Measurements from ENCODE around the gene NCR3LG1.
A peak's percentile ranks its signal among the peaks of the same experiment; 100 is the strongest.

The NCR3LG1 gene

GRCh38 chr11:17382046-17382728, 30.6 kb downstream of the NCR3LG1 start:
- H3K27ac Mint-ChIP-seq: no peak overlapping the region

DNA sequence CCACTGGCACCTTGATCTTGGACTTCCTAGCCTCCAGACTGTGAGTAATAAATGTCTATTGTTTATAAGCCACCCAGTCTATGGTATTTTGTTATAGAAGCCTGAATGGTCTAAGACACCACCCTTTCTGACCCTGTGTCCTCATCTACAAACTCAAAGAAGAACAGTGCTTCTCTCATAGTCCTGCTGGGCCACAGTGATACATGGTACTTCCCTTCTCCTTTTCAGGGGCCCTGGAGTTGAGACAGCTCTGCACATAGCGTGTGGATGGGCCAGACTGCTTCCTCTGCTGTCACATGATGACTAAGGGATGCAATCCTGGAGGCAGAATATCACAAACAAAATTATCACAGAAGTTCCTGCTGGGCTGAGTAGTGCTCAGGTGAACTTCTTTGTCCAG, 31.9 kb downstream of the NCR3LG1 start:
- H3K9me3 Mint-ChIP-seq: peaks cover 1% of the 10 kb centered on the region
- H3K27me3 Mint-ChIP-seq: peaks cover 5% of the 10 kb centered on the region
- no peak for ATAC-seq (ENCODE audit: low read depth)
- H3K4me3 Mint-ChIP-seq: no peak overlapping the region
- no peak overlapping the region for H3K27ac Mint-ChIP-seq
- H3K36me3 Mint-ChIP-seq: peaks cover under 1% of the 10 kb centered on the region
- DNase-seq (ENCODE audit: low spot score in 2 of 2): no peak
- H3K4me1 Mint-ChIP-seq: peaks cover 2% of the 10 kb centered on the region

More at GRCh38 chr11:17382046-17382728, 30.6 kb downstream of the NCR3LG1 start:
- ATAC-seq (ENCODE audit: low read depth) (no peak), DNase-seq (ENCODE audit: low spot score in 2 of 2) (no peak)
- Mint-ChIP-seq H3K4me3 (no peak overlapping the region), H3K9me3 (peaks cover 3% of the 10 kb centered on the region), H3K36me3 (peaks cover 2% of the 10 kb centered on the region), H3K27me3 (peaks cover under 1% of the 10 kb centered on the region), H3K4me1 (no peaks in the 10 kb centered on the region)

DNA sequence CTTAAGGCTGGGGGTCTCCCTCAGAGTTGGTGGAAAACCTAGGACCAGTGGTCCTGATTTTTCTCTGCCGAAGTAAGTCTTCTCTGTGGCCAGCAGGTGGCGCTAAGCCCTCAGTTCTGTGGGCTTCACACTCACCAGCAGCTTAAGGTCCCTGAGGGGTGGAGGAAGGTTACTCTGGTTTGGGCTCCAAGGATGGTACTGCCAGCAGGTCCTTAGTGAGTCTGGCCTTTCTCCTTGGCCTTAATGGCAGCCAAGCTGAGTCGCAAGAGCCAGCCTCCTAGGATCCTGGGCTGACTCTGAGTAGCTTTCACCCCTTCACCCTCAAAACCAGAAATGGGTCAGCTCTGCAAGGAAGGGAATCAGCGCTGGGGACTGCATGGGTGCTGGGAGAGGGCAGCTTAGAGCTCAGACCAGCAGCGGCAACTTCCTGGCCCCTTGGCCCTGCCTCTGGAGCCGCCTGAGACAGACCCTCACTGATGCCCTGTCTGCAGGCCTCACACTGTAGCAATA, 32.5 kb downstream of the NCR3LG1 start:
- H3K27ac Mint-ChIP-seq: no peak overlapping the region
- no peaks in the 10 kb centered on the region for H3K9me3 Mint-ChIP-seq
- DNase-seq (ENCODE audit: low spot score in 2 of 2): peak; percentile 72 to 76
- peaks cover 5% of the 10 kb centered on the region for H3K4me1 Mint-ChIP-seq
- H3K4me3 Mint-ChIP-seq: no peak overlapping the region
- H3K27me3 Mint-ChIP-seq: peaks cover 5% of the 10 kb centered on the region
- H3K36me3 Mint-ChIP-seq: no peaks in the 10 kb centered on the region
- ATAC-seq (ENCODE audit: low read depth): peak; percentile 68

GRCh38 chr11:17385492-17385891, 33.9 kb downstream of the NCR3LG1 start:
- H3K9me3 Mint-ChIP-seq: no peaks in the 10 kb centered on the region
- no peak for DNase-seq (ENCODE audit: low spot score in 2 of 2)
- H3K4me1 Mint-ChIP-seq: peaks cover 12% of the 10 kb centered on the region
- no peak for ATAC-seq (ENCODE audit: low read depth)
- H3K27me3 Mint-ChIP-seq: peaks cover 5% of the 10 kb centered on the region
- H3K36me3 Mint-ChIP-seq: no peaks in the 10 kb centered on the region
- no peak overlapping the region for H3K27ac Mint-ChIP-seq
- H3K4me3 Mint-ChIP-seq: no peak overlapping the region

- H3K27me3 Mint-ChIP-seq: peaks cover 5% of the 10 kb centered on the region
These were observed 34.3 kb downstream of the NCR3LG1 start for GRCh38 chr11:17385926-17386325.

DNA sequence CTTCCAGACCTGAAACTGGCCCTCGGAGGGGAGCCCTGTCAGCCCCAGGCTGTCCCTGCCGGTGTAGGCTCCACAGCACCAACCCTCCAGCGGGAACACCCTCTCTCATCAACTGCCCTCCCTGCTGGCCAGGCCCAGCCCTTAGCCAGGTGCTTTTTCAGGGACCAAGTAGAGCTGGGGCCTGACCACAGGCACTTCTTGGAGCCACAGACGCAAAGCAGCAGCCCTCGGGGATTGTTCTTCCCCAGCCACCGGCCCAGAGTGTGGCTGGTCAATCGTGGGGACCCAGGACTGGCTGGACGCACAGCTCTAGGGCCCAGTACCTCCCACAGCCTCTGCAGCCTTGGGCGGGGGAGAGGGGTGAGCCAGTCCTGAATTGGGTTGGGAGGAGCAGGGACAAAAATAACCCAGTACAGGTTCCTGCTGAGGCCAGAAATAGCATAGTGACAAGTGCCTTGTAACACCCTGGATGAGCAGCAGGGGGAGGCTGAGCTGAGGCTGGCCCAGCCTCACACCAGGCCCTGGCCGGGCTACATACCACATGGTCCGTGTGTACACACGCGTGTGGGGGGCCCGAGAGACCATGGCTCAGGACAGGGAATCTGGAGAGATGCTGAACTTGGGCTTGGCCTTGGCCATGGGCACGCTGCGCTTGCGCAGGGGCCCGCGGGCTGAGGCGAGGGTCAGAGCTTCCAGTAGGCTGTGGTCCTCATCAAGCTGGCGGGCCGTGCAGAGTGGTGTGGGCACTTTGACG, 34.9 kb downstream of the NCR3LG1 start:
- peaks cover 17% of the 10 kb centered on the region for H3K4me1 Mint-ChIP-seq
- no peaks in the 10 kb centered on the region for H3K36me3 Mint-ChIP-seq
- H3K4me3 Mint-ChIP-seq: no peak overlapping the region
- H3K27ac Mint-ChIP-seq: no peak overlapping the region
- no peaks in the 10 kb centered on the region for H3K9me3 Mint-ChIP-seq
- ATAC-seq (ENCODE audit: low read depth) (peak; percentile 39), DNase-seq (ENCODE audit: low spot score in 2 of 2) (peak in 1 of 2 donors; percentile 42)
- peaks cover 5% of the 10 kb centered on the region for H3K27me3 Mint-ChIP-seq

More at GRCh38 chr11:17385926-17386325, 34.3 kb downstream of the NCR3LG1 start:
- no peak overlapping the region for H3K27ac Mint-ChIP-seq
- no peaks in the 10 kb centered on the region for H3K9me3 Mint-ChIP-seq
- DNase-seq (ENCODE audit: low spot score in 2 of 2): no peak
- no peak for ATAC-seq (ENCODE audit: low read depth)
- H3K36me3 Mint-ChIP-seq: no peaks in the 10 kb centered on the region
- H3K4me1 Mint-ChIP-seq: peaks cover 12% of the 10 kb centered on the region
- H3K4me3 Mint-ChIP-seq: no peak overlapping the region

GRCh38 chr11:17387254-17387653, 35.7 kb downstream of the NCR3LG1 start:
- no peak overlapping the region for H3K27ac Mint-ChIP-seq
- H3K9me3 Mint-ChIP-seq: no peaks in the 10 kb centered on the region
- peaks cover 5% of the 10 kb centered on the region for H3K27me3 Mint-ChIP-seq
- peak overlapping the region; percentile 69 for H3K4me3 Mint-ChIP-seq
- no peaks in the 10 kb centered on the region for H3K36me3 Mint-ChIP-seq
- DNase-seq (ENCODE audit: low spot score in 2 of 2) (no peak), ATAC-seq (ENCODE audit: low read depth) (no peak)
- H3K4me1 Mint-ChIP-seq: peaks cover 21% of the 10 kb centered on the region

GRCh38 chr11:17387811-17388210, 36.2 kb downstream of the NCR3LG1 start:
- no peak overlapping the region for H3K27ac Mint-ChIP-seq

GRCh38 chr11:17388609-17389210, 37.1 kb downstream of the NCR3LG1 start, which contains the start of gene KCNJ11:
KCNJ11 (minus strand) TSS chr11:17388659; CDS start chr11:17388091, 568 bp downstream.
- DNase-seq (ENCODE audit: low spot score in 2 of 2) (no peak), ATAC-seq (ENCODE audit: low read depth) (peak; percentile 49)
- Mint-ChIP-seq H3K4me1 (peaks cover 21% of the 10 kb centered on the region), H3K9me3 (no peaks in the 10 kb centered on the region), H3K27ac (peak within 1 kb of the TSS; percentile 72), H3K36me3 (no peaks in the 10 kb centered on the region), H3K27me3 (peaks cover 5% of the 10 kb centered on the region), H3K4me3 (peak within 1 kb of the TSS; percentile 91)

More at GRCh38 chr11:17387811-17388210, 36.2 kb downstream of the NCR3LG1 start:
- H3K4me1 Mint-ChIP-seq: peaks cover 21% of the 10 kb centered on the region
- peaks cover 5% of the 10 kb centered on the region for H3K27me3 Mint-ChIP-seq
- H3K9me3 Mint-ChIP-seq: no peaks in the 10 kb centered on the region
- H3K36me3 Mint-ChIP-seq: no peaks in the 10 kb centered on the region
- DNase-seq (ENCODE audit: low spot score in 2 of 2): no peak
- peak overlapping the region; percentile 69 for H3K4me3 Mint-ChIP-seq
- ATAC-seq (ENCODE audit: low read depth): no peak

DNA sequence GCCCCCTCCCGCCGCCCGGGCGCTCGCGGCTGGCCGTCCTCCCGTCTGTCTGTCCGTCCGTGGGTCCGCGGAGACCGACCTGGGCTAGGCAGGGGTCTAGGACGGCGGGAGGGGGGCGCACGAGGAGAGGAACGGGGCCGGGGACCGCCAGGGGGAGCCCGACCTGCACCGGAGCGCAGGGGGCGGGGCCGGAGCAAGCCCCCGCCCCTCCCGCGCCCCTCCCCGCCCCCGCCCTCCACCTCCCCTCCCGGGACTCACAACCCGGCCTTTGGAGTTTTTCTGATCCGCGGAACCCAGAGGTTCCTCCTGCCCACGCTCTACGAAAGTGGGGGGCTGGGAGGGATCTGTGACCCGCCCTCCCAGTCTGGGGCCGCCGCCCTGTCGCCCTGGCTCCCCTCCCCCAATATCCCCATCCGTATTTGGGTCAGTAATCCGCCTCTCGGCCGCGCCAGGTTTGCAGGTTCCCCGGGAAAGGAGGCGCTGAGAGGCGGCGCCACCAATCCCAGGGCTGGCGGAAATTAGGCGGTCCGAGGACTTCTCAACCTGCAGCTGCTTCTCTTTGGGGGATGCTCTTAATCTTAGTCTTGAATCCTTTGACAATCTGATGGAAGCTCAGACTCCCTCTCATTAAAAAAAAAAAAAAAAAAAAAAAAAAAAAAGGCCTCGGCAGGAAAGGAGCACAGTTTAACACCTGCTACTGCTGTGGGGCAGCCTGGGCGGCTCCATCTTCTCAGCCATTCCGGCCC, 37.8 kb downstream of the NCR3LG1 start:
- Mint-ChIP-seq H3K27me3 (peaks cover 5% of the 10 kb centered on the region), H3K9me3 (no peaks in the 10 kb centered on the region), H3K36me3 (no peaks in the 10 kb centered on the region), H3K4me1 (peaks cover 21% of the 10 kb centered on the region), H3K4me3 (peak overlapping the region; percentile 91), H3K27ac (peak overlapping the region; percentile 72)
- ATAC-seq (ENCODE audit: low read depth) (peak; percentile 78), DNase-seq (ENCODE audit: low spot score in 2 of 2) (peak; percentile 66 to 80)

- Mint-ChIP-seq H3K9me3 (no peaks in the 10 kb centered on the region), H3K4me1 (peaks cover 21% of the 10 kb centered on the region), H3K4me3 (peak overlapping the region; percentile 91), H3K27me3 (peaks cover 5% of the 10 kb centered on the region), H3K36me3 (no peaks in the 10 kb centered on the region), H3K27ac (peak overlapping the region; percentile 72)
- DNase-seq (ENCODE audit: low spot score in 2 of 2) (no peak), ATAC-seq (ENCODE audit: low read depth) (no peak)
These were observed 38.5 kb downstream of the NCR3LG1 start for GRCh38 chr11:17389957-17390649.

DNA sequence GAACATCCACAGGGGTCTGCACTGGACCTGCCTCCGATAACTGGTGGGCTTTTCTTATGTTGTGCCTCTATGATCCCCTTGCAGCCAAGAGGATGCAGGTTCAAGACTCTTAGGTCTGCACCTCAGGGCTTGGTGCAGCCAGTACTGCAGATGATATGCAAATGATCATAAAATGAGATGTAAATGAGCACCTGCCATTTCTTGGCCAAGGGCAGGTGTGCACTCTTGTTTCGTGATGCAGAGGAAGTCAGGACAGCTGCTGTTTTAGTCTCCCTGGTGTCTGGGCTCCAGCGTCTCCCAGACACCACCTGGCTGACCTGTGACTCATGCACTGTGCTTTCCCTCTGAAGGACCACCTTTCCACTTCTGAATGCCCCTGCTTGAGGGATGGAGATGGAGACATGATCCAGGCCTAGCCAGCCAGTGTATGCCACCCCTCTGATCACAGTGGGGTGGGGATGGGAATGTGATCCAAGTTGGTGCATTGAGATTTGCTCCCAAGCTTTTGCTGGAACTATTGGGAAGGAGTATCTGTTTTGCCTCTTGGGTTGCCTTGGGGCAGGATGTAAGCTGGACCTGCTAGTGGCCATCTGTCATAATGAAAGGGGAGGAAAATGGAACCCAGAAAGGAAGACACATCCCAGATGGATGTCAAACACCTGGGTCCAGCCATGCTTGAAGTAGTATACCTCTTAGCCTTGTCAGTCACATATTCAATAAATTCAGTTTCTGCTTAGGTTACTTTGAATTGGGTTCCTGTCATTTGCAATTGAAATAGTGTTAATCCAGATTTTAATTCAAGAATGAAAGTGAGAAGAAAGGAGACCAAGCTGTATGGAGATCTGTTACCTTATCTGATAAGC, 40.1 kb downstream of the NCR3LG1 start:
- Mint-ChIP-seq H3K27ac (no peak overlapping the region), H3K27me3 (peaks cover 5% of the 10 kb centered on the region), H3K4me3 (no peak overlapping the region), H3K9me3 (no peaks in the 10 kb centered on the region), H3K4me1 (peaks cover 21% of the 10 kb centered on the region), H3K36me3 (no peaks in the 10 kb centered on the region)
- ATAC-seq (ENCODE audit: low read depth) (peak; percentile 40), DNase-seq (ENCODE audit: low spot score in 2 of 2) (no peak)
